Endothelial cell of umbilical vein (primary cell): ENCODE data around the gene TTC22. TPM values are rescaled to one million over a fixed set of nuclear protein-coding genes. Genes with fewer than 3 reads are reported as not detected.

ENCODE experiments used
- BruUV-seq: library from RNA; stranded (reverse); fragments of 400-500 nt; replicated peaks from 2 replicates; lab custom pipeline; 2021; lab: Mats Ljungman, UMichigan
- CTCF ChIA-PET: fragments of 300-600, 350-600 bp; sonication (Branson Sonifier 250); formaldehyde crosslinking; loops from one replicate; lab custom pipeline; 2021; ENCODE audit warnings: antibody characterized with exemption, inconsistent platforms; lab: Charles Lee
- POLR2A ChIA-PET: fragments of 300-600, 350-600 bp; sonication (Branson Sonifier 250); formaldehyde crosslinking; loops from one replicate; lab custom pipeline; 2021; ENCODE audit warnings: antibody characterized with exemption, inconsistent platforms; lab: Charles Lee
- DNase-seq: peaks from one replicate; pipeline ENCODE4 v3.0.0-alpha.2; 2011; ENCODE audit warnings: low read depth, low spot score
- FAIRE-seq: peaks from 2 replicates; lab custom pipeline; 2011; peaks lifted over from hg19 to GRCh38; lab: Jason Lieb, UNC
- H2AFZ ChIP-seq: 2 replicates; pipeline ENCODE4 v1.6.0; 2012; ENCODE audit warnings: low read depth, low read length, control low read depth, inconsistent platforms
- H3K27ac ChIP-seq: 2 replicates; pipeline ENCODE4 v1.5.1; 2011; ENCODE audit warnings: low read depth, mild to moderate bottlenecking, control low read depth, low read length, moderate library complexity; ENCODE audit not compliant: insufficient read depth
- H3K27me3 ChIP-seq, 2 experiments: 2 replicates each; pipeline versions ENCODE4 v1.6.0 to v1.6.1; 2011; ENCODE audit warnings: low read length in 2 of 2, mixed read lengths in 1 of 2; ENCODE audit not compliant: control insufficient read depth in 2 of 2, insufficient read depth in 2 of 2
- H3K36me3 ChIP-seq, 2 experiments: 2 replicates in 1 of 2; 3 replicates in 1 of 2; pipeline ENCODE4 v1.5.1; 2011; ENCODE audit warnings: low read length in 2 of 2, mild to moderate bottlenecking in 1 of 2, moderate library complexity in 1 of 2; ENCODE audit not compliant: control insufficient read depth in 2 of 2, insufficient read depth in 2 of 2; ENCODE audit errors: extremely low read depth in 1 of 2
- H3K4me1 ChIP-seq: 3 replicates; pipeline ENCODE4 v1.5.1; 2011; ENCODE audit warnings: mild to moderate bottlenecking, low read length; ENCODE audit not compliant: control insufficient read depth, insufficient read depth; ENCODE audit errors: extremely low read depth
- H3K4me2 ChIP-seq: 2 replicates; pipeline ENCODE4 v1.6.1; 2011; ENCODE audit warnings: low read length, control low read depth, mixed read lengths; ENCODE audit not compliant: insufficient read depth
- H3K4me3 ChIP-seq, 3 experiments: fragments of 200-600 bp in 1 of 3; sonication (generic), shearing (Covaris generic) in 1 of 3; replicated peaks in 1 of 3; 2 replicates each; pipeline ENCODE4 v1.5.1; 2011 to 2016; ENCODE audit warnings: control low read depth in 3 of 3, low read length in 3 of 3, mild to moderate bottlenecking in 2 of 3, inconsistent platforms in 1 of 3, low read depth in 1 of 3, moderate library complexity in 1 of 3; ENCODE audit not compliant: insufficient read depth in 1 of 3
- H3K79me2 ChIP-seq: 2 replicates; pipeline ENCODE4 v1.6.0; 2012; ENCODE audit warnings: low read length, inconsistent platforms; ENCODE audit not compliant: control insufficient read depth, insufficient read depth
- H3K9ac ChIP-seq: replicated peaks from 2 replicates; pipeline ENCODE3; 2011; ENCODE audit warnings: low read length, control low read depth; ENCODE audit not compliant: insufficient read depth; ENCODE audit errors: extremely low read depth
- H3K9me1 ChIP-seq: replicated peaks from 3 replicates; pipeline ENCODE4 v1.6.0; 2011; ENCODE audit warnings: mild to moderate bottlenecking, low read length; ENCODE audit not compliant: control insufficient read depth, insufficient read depth; ENCODE audit errors: extremely low read depth
- H3K9me3 ChIP-seq: replicated peaks from 2 replicates; pipeline ENCODE4 v1.5.1; 2012; ENCODE audit warnings: low read length, inconsistent platforms; ENCODE audit not compliant: control insufficient read depth, insufficient read depth
- H4K20me1 ChIP-seq: replicated peaks from 2 replicates; pipeline ENCODE3; 2011; ENCODE audit warnings: mild to moderate bottlenecking, low read length; ENCODE audit not compliant: control insufficient read depth, insufficient read depth; ENCODE audit errors: extremely low read depth
- CTCF ChIP-seq, 2 donors: IDR thresholded peaks; 1 replicate in 1 of 2; 2 replicates in 1 of 2; pipeline ENCODE4 v1.5.1; 2011; ENCODE audit warnings: low read length in 2 of 2, mild to moderate bottlenecking in 2 of 2, moderate library complexity in 2 of 2, control low read depth in 1 of 2, inconsistent platforms in 1 of 2, low read depth in 1 of 2; ENCODE audit not compliant: insufficient read depth in 1 of 2; ENCODE audit errors: extremely low read depth in 1 of 2
- EZH2 ChIP-seq: IDR thresholded peaks from 2 replicates; pipeline ENCODE4 v1.6.1; 2012; ENCODE audit warnings: borderline replicate concordance, low read depth, mild to moderate bottlenecking, moderate library complexity, low read length, inconsistent platforms; ENCODE audit not compliant: severe bottlenecking
- FOS ChIP-seq: IDR thresholded peaks from 2 replicates; pipeline ENCODE4 v1.6.1; 2011; ENCODE audit warnings: mild to moderate bottlenecking, low read length, moderate library complexity, borderline replicate concordance; ENCODE audit not compliant: insufficient read depth
- GATA2 ChIP-seq: IDR thresholded peaks from 2 replicates; pipeline ENCODE4 v1.7.0; 2011; ENCODE audit warnings: low read depth, mild to moderate bottlenecking, moderate library complexity, mixed read lengths, low read length; ENCODE audit not compliant: insufficient read length, insufficient read depth
- JUN ChIP-seq: IDR thresholded peaks from 2 replicates; pipeline ENCODE4 v1.6.1; 2011; ENCODE audit warnings: borderline replicate concordance, low read depth; ENCODE audit not compliant: insufficient read length, insufficient read depth
- MAX ChIP-seq: IDR thresholded peaks from 2 replicates; pipeline ENCODE4 v1.6.1; 2011; ENCODE audit not compliant: insufficient read depth, insufficient read length
- MYC ChIP-seq: IDR thresholded peaks from one replicate; pipeline ENCODE4 v1.6.1; 2011; ENCODE audit warnings: mild to moderate bottlenecking, low read depth, low read length
- POLR2A ChIP-seq: IDR thresholded peaks from 2 replicates; pipeline ENCODE4 v1.6.1; 2012; ENCODE audit warnings: low read depth, mild to moderate bottlenecking, control low read depth, low read length
- POLR2AphosphoS5 ChIP-seq: IDR thresholded peaks from 2 replicates; pipeline ENCODE4 v1.6.1; 2012; ENCODE audit warnings: low read depth, mild to moderate bottlenecking, control low read depth, low read length, moderate library complexity; ENCODE audit not compliant: insufficient read depth
- dilution Hi-C: fragments of 300-500 bp; cut with MboI; formaldehyde crosslinking; loops from one replicate; pipeline ENCODE4 v1.15.0; 2019; ENCODE audit warnings: low sequenced_read_pairs; ENCODE audit not compliant: extremely low pct_ligation_motif_present
- intact Hi-C: fragments of 100-400 bp; cut with micrococcal nuclease; formaldehyde crosslinking; loops from one replicate; pipeline ENCODE4 v1.10.0; 2022
- polyA plus RNA-seq, 4 experiments: library from polyadenylated mRNA; depleted of rRNA in 3 of 4; stranded (reverse) in 3 of 4; unstranded in 1 of 4; fragments of >200 nt; gene quantifications; 2 replicates each; pipeline versions ENCODE4 v1.2.1 to v1.2.3, GENCODE V29; 2011 to 2012; ENCODE audit warnings: missing spikeins in 1 of 4
- total RNA-seq: library from RNA; stranded (reverse); gene quantifications from 2 replicates; pipeline ENCODE4 v1.2.3, GENCODE V29; 2021

The TTC22 gene
- total and polyA plus RNA-seq, 2 donors (not counting 3 experiments of a cell fraction or from before 2014, with no cell fraction given) = not detected

- Histone ChIP-seq H3K9ac (no peak overlapping the region), H3K27ac (no peak overlapping the region), H3K4me1 (no peaks in the 10 kb centered on the region), H3K79me2 (no peaks in the 10 kb centered on the region), H4K20me1 (no peaks in the 10 kb centered on the region), H3K9me3 (no peaks in the 10 kb centered on the region), H3K4me3 (no peak overlapping the region), H3K4me2 (no peak overlapping the region), H3K36me3 (no peaks in the 10 kb centered on the region), H3K27me3 (peaks cover 0 to 17% of the 10 kb centered on the region in 2 experiments), H2AFZ (no peak overlapping the region), H3K9me1 (no peaks in the 10 kb centered on the region)
- dilution Hi-C loops (no loop called here), intact Hi-C loops (no loop called here)
- no TSS peak for BruUV-seq
- DNase-seq (no peak), FAIRE-seq (no peak)
- TF ChIP-seq CTCF (IDR thresholded peaks at IDR 0.05; ENCODE audit: extremely low read depth in 1 of 2, insufficient read depth in 1 of 2, low read depth in 1 of 2, low read length in 2 of 2) (no peak), JUN (no peak), MYC (no peak), MAX (no peak), POLR2A (no peak), GATA2 (no peak), EZH2 (no peak), POLR2AphosphoS5 (no peak), FOS (no peak)
- POLR2A ChIA-PET = interaction anchor here (0.7 kb wide), 1 partner anchor 713 kb away, joined by 3 read pairs; no protein-coding TSS in a partner anchor
- CTCF ChIA-PET = no interaction called here
Observed at GRCh38 chr1:54772951-54773350, 28.2 kb downstream of the TTC22 start.
